Measurements from ENCODE around the gene CCSER1. TPM values are rescaled to one million over a fixed set of nuclear protein-coding genes. Genes with fewer than 3 reads are reported as not detected.
A peak's percentile ranks its signal among the peaks of the same experiment; 100 is the strongest.
"Not testable (repeated sequence)": the region's sequence is repeated elsewhere in the genome, so short reads cannot be mapped to it uniquely, and the experiment has no call there.

CCSER1 gene
- total RNA-seq, 1 donor from 2014 or later = 1.1 TPM

DNA sequence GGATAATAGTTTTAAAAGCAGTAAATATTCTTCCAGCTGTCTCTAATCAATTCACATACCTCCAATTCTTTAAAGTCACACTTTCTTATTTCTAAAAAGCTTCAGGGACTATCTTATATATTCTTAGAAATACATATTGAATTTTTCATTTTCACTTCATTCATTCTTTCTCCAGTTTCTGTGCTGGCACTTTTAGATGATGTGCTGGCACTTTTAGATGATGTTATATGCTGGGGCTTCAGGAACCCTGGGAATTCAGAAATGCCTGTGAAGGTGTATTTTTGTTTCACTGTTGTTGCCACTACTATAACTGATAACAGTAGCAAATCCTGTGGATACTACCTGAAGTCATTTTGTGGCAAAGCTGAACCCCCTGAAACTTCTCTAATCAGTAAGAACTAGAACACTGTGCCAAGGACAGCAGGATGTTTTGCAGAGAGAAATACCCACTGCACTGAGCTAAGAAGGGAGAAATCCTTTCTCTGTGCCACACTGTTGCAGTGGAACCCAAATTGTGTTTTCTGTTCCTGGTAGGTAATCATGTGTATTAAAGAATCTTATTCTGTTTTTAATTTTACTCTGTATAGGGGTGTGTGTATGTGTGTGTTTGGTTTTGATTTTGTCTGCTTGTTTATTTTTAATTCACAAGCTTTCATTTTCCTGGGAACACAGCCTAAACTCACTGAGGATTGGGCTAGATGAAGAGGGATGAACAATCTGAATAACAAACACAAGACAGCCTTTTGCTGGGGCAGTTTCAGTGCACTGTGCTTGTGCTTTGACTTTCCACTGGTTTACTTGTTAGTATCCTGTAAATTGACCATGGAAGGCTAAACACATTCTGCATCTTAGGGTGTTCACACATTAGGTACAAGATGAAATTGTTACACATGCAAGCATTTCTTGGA is 898.3 kb downstream of the CCSER1 start:
- DNase-seq (ENCODE audit: low read depth, low spot score) = no peak

DNA sequence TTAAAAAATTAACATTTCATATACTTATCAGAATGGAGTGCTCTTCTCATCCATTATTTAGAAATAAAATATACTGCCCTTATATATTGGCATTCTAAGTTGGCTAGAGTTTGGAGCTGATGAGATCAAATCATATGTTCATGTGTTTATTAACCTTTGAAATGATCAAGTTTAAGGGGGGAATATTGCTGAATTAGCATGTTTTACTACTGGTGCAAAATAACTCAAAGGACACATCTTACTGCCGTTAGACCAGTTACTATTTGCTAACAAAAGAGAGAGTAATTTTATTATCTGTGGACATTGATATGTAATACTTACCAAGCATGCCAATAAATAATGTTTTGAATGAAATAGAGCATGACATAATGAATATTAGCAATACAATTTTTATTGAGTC is 901.0 kb downstream of the CCSER1 start:
- no peak for DNase-seq (ENCODE audit: low read depth, low spot score)

DNA sequence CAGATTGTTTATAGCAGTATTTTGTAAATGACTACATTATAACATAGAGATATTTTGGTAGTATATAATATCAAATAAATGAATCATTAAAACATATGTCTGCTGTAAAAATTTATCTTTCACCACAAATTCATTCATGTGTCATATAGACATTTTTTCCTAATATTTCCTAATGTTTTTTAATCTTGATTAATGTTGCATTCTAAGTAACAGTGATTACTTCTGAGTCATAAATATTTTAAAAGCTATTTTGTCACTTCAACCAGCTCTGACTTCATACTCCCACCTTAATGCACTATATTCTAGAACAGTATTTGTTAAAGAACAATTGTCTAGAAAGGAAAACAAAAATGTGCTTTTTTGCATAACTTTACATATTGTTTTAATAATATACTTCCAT is 904.6 kb downstream of the CCSER1 start:
- DNase-seq (ENCODE audit: low read depth, low spot score) = no peak

DNA sequence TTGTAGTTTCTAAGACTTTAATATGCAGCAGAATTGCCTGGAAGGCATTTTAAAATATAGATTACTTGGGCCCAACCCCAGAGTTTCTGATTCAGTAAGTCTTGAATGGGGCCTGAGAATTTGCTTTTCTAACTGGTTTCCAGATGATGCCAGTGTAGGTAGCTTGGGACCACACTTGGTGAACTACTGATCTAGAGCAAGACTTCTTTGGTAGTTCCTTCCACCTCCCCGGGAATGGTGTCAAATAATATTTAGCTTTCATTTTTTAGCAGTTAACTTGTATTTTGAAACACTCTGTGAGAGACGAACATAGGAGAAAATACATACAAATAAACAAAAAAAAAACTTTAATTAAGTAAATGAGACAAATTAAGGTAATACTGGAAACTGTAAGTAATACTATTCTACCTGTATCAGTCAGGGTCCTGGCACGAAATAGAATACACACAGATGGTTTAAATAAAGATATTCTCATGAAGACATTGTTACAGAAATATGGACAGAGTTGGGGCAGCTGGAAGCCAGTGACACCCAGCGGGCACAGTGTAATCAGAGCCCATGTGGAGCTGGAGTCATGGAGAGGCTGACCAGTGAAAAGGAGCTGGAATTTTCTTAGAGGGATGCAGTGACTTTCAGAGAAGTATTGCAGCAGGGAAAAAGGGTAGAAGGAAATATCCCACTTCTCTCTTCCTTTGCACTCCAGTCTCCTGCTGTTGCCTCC is 905.7 kb downstream of the CCSER1 start:
- no peak for DNase-seq (ENCODE audit: low read depth, low spot score)

DNA sequence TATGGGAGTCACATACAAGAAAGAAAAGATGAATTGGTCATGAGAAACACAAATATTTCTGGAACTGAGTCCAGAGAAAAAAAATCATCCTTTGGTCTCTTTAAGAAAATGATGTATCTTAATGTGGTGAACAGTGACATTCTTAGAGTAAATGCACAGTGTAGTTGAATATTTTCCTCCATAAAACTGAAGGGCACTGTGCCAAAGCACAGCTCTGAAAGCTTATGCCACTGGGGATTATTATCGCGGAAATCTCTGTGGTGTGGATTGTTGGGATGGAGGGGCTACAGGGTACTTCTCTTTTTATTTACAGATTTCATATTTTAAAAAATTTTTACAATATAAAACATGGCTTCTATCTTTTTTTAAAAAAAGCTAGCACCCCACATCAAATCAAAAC is 908.1 kb downstream of the CCSER1 start:
- DNase-seq (ENCODE audit: low read depth, low spot score) = no peak

DNA sequence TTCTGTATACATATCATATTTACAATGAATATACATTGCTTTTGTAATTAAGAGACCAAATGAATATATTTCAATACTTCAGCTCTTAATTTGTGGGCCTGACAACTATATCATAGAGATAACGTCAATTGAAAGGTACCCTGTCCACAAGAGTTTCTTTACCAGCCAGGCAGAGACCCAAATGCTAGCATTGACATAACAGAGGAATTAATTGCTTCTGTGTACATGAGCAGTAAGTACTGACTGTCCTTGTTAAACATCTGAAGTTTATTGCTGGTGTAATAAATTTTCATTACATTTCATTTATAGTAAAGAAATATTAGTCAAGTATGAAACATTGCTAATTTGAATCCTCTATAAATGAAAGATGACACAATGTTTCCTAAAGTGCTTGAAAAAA is 910.8 kb downstream of the CCSER1 start:
- no peak for DNase-seq (ENCODE audit: low read depth, low spot score)

DNA sequence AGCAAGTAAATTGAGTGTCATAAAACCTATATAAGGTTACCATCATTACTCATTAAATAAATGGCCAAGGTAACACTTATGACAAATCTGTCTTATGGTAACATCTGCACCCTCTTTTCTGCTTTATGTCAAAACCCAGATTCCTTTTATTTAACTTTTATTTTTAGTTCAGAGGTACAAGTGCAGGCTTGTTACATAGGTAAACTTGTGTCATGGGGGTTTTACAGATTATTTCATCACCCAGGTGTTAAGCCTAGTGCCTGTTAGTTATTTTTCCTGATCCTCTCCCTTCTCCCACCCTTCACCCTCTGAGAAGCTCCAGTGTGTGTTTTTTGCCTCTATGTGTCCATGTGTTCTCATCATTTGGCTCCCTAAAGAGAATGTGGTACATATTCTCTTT is 930.7 kb downstream of the CCSER1 start:
- DNase-seq (ENCODE audit: low read depth, low spot score) = no peak

DNA sequence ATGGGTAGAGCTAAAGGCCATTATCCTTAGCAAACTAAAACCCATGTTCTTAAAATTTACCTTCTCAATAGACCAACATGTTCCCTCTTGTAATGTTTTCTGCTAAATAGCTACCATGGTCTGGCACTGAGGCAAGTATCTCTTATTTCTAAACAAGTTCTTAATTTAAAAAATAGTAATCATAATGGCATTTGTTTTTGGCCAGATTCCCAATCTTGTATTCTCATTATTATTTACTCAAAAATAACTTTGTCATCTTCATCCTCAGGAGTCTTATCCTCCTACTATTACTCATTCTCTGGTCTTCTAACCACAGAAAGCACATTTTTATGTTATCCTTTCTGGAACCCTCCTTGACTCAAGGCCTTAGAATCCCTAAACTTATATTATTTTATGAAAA is 931.2 kb downstream of the CCSER1 start:
- no peak for DNase-seq (ENCODE audit: low read depth, low spot score)

DNA sequence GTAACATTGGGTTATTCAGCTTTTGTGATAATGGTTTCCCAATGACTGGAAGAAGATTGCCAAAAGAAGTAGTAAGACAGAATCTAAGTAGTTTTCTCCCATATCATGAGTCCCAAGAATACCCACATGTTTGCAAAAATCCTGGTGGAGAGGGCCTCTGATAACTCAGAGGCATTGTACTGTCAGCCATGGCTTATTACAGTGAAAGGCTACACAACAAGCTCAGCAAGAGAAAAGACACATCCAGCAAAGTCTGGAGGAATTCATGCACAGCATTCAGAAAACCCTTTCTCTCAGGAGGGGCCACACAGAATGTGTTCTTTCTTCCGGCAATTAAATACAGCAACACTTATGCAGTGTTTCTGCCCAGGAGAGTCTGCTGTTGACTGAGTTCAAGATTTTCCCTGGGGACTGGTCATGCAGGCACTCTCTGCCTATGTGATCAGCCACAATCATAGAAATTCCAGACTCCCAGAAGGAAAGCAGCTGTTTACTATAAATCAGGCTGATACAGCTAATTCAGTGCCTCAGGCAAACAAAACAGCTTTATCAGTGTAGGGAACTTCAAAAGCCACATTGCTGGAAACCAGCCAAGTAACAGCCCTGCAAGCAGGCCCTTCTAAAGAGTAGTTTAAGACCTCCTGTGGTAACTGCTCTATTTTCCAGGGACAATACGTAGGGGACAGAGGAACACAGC is 937.1 kb downstream of the CCSER1 start:
- peak; percentile 1 for DNase-seq (ENCODE audit: low read depth, low spot score)

DNA sequence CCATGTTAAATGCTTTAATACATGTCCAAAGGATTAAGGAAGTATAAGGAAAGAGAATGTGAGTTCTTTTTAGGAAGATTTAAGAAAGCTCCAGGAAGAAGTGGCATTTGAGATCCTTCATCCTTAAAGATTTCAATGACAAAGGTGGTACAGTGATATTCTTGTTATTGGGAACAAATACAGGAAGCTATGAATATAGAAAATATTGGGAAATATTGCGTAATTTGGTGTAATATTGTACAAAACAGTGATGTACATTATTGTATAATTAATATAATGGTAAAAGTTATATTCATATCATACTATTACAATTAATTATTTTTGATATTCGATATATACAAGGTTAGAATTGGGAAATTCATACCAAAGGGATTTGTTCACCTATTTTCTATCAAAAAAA is 937.9 kb downstream of the CCSER1 start:
- DNase-seq (ENCODE audit: low read depth, low spot score) = no peak

DNA sequence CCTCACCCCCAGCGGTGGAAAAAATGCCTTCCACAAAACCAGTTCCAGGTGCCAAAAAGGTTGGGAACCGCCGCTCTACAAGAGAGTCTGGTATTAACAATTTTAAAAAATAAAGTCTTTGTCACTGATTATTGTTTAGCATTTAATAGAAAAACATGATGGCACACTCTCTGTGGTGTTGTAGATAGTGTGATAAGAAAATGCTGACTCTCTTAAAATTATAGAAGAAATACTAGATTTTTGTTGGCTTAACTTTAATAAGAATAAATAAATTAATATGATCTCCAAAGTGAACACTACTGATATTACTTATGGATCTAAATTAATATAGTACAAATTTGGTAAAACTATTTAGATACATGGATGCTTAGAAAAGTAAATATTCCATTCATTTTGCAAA is 943.5 kb downstream of the CCSER1 start:
- DNase-seq (ENCODE audit: low read depth, low spot score) = no peak

DNA sequence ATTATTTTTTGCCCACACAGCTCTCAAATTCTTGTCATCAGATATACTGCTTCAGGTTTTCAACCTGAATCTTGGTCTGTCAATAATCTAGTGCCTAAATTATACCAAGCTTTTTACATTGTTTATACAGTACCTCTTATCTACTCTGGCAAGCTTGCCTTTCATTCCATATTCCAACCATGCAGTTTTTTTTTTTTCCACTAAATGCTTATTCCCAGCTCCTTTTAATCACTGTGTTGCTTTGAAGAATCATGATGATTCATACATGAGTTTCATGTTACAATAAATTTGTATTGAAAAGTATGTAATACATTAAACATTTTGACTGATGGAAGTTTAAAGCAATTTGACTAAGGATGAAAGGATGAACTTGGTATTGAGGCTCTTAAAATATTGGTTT is 949.0 kb downstream of the CCSER1 start:
- DNase-seq (ENCODE audit: low read depth, low spot score) = no peak

DNA sequence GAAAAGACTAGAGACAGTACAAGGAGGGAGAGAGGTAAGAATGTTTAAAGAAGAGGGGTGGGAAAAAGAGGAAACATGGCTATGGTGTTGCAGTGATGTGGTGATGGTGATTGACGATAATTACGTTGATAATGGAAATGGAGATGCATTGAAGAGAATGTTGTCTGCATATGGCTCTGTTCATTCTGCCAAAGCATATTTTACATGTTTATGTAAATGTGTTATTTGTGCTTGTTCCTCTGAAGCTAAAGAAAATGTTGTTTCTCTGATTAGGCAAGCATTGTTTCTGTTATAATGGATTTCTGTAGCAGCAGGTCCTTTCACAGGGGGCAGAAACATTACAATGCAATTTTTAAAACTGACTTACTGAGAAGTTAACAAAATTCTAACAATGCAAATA is 958.8 kb downstream of the CCSER1 start:
- DNase-seq (ENCODE audit: low read depth, low spot score) = no peak

DNA sequence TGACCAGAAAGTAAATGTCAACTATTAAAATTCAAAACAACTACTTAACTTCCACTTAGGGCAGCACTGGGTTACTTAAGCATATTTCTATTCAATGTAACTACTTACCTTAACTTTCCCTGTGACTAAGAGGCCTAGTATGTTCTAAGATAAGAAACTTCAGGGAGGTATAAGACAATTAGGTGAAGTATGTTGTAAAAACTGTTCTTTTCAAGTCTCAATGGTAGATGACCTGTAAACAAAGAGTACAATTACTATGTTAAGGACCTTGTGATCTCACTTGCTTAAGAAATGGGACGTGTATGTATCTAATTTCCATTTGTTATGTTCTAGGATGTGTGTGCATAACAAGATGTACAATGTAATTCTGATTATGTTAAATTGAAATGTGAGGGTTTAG is 960.5 kb downstream of the CCSER1 start:
- no peak for DNase-seq (ENCODE audit: low read depth, low spot score)

DNA sequence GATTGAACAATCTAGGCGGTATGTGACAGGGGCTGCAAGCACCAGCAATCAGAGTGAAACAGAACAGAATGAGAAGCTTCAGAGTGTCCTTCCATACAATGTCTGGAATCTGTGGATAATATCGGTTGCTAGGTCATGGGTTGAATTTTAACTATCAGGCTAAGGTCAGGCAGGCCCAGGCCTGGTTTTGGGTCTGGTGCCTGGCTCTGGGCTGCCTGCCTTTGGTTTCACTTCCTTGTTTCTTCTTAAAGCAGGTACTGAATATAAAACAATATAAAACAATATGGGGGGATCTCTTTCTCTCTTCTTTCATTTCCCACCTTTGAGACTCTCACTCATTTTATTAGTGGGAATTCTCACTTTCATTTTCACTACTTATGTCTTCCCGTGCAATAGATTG is 962.0 kb downstream of the CCSER1 start:
- DNase-seq (ENCODE audit: low read depth, low spot score) = no peak

DNA sequence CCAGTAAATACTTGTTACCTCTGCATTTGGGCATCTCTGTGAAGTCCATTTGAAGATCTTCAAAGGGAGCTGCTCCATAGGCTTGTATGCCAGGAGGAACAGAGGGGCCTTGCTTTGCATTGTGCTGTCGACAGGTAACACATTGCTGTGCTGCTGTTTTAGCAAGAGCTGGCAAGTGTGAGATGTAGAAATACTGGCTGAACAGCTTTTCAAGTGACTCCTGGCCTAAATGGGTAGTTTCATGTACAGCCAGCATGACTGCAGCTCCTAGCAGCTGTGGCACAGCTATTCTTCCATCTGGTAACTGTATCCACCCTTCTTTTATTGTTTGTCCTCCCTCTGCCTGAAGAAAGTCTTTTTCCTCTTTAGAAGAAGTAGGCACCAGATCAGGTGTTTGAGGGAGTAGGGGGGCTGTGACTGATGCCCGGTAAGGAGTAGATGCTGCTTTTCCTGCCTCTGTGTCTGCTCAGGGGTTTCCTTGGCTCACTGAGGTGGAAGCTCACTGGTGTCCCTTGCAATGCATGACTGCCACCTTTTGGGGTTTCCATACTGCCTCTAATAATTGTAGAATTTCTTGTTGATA is 965.3 kb downstream of the CCSER1 start:
- no peak for DNase-seq (ENCODE audit: low read depth, low spot score)

DNA sequence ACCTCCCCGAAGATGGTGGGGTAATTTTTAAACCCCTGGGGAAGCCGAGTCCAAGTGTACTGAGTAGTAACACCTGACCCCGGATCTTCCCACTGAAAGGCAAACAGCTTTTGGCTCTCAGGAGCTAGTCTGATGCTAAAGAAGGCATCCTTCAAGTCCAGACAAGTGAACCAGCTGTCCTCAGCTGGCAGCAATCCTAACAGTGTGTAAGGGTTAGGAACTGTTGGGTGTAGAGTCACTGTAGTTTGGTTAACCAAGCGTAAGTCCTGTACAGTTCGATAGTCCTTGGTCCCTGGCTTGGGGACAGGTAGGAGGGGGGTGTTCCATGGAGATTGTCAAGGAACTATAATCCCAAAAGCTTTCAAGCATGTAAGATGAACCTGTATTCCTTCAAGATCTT is 967.0 kb downstream of the CCSER1 start:
- DNase-seq (ENCODE audit: low read depth, low spot score) = not testable (repeated sequence)

DNA sequence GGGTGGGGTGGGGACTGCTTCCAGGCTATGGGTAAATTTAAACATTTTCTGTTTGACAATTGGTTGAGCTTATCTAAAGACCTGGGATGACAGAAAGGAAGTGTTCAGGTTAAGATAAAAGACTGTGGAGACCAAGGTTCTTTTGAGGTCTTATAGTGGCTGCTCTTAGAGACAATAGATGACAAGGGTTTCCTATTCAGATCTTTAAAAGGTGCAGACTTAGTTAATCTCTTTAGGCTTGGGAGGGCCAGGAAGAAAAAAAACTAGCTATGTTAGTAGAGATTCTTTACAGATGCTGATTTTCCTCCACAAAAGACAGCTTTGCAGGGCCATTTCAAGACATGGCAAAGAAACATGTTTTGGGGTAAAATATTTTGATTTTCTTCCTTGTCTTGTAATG is 972.5 kb downstream of the CCSER1 start:
- no peak for DNase-seq (ENCODE audit: low read depth, low spot score)

DNA sequence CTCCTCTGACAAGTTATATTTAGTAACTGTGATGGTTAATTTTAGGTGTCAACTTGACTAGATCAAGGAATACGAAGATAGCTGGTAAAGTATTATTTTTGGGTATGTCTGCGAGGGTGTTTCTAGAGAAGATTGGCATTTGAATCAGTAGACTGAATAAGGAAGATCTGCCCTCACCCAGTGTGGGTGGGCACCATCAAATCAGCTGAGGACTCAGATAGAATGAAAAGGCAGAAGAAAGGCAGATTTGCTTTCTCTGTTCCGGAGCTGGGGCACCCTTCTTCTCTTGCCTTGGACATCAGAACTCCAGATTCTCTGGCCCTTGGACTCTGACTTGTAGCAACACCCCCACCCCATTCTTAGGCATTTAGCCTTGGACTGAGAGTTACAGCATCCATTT is 981.6 kb downstream of the CCSER1 start:
- DNase-seq (ENCODE audit: low read depth, low spot score) = no peak

DNA sequence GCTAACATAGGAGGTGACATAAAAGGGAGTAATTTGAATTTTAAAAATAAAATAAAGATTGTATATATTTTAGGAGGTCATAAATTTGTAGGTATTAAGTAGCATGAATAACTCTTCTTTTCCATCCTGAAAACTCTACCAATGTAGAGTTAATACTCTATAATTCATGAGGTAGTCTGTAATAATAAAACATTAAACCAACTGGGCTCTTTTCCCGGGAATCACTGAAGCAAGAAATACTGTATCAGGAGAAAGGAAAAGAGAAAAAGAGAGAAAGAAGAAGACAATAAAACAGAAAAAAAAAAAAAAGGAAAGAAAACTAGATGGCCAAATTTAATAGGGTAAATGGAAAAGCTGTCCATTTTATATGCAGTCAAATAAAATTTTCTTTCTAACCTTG is 984.4 kb downstream of the CCSER1 start:
- no peak for DNase-seq (ENCODE audit: low read depth, low spot score)

DNA sequence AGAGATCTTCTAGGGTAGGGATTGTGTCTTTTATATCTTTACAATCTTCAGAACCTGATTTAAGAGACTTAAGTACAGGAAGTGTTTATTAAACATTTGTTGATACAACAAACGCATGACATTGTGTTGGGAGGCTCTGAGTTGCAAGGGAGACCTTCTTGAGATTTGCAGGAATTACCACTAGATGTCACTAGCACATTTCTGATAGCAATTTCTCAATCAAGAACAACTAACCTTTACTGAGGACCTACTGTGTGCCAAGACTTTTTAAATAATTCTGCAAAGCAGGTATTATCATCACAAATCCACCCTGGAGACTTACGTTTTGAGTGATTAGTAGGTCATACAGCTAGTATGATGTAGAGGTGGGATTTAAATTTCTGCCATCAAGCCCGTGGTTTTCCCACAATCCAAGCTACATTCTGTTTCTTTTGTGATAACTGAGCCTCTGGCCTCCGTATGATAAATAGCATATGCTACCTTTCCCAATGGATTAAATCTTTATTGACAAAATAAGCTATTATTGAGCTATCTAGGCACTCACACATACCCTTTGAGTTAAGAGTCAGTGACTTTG is 986.0 kb downstream of the CCSER1 start:
- DNase-seq (ENCODE audit: low read depth, low spot score) = no peak

DNA sequence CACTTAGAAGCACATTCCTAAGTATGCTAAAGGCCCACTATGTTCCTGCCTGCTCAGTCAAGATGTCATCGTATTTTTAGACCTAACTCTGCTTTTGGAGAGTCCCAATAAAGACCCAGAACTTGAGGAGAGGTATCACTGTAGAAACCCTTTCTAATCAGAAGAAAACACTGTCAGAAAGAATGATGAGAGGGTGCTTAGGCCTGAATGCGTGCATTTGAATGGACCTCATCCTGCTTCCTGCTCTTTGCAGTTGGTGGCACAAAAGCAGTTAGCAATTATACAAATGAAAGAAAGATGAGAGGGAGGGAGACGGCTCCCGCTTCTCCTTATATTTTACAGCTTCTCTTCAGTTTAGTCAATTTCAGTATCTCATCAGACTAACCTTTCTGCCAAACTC is 987.2 kb downstream of the CCSER1 start:
- no peak for DNase-seq (ENCODE audit: low read depth, low spot score)
